ENCODE data around the gene TRIM46.
"Not testable (repeated sequence)": the region's sequence is repeated elsewhere in the genome, so short reads cannot be mapped to it uniquely, and the experiment has no call there.

The TRIM46 gene

DNA sequence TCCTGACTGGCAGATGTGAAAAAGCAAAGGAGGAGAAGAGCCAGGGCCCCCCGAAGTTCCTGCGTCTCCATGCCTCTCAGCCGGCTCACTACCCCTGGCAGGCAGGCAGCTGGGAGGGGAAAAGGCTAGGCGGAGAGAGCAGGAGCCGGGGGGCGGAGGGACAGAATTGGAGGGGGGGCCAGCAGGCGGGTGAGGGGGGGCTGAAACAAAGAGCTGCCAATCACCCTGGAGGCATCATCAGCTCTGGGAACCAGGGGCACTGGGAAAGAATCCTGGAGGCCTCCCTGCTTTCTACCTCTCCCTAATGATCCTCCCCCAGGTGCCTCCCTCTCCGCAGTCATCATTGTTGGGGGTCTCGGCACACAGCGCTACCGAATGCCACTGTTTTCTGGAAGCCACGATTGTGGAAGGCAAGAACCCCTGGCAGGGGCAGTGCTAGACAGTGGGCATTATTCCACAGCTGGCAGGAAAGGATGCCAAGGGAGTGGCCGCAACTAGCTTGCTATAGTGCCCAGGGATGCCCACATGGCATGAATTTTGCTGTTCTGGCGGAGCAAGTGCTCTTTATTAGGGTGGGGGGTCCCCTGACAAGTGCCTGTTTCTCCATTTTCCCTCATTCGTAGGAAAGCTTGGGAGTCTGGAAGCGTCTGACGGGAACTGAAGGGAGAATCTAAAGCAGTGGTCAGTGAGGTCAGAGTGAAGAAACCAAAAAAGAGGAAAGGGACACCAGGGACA is 34.3 kb downstream of the TRIM46 start, which contains the start of gene THBS3:
Gene THBS3 (minus strand): TSS at position 92 of the 735 bp plus-strand sequence. CDS start 21 bp downstream, at position 71.
- DNase-seq: peak; percentile 19

DNA sequence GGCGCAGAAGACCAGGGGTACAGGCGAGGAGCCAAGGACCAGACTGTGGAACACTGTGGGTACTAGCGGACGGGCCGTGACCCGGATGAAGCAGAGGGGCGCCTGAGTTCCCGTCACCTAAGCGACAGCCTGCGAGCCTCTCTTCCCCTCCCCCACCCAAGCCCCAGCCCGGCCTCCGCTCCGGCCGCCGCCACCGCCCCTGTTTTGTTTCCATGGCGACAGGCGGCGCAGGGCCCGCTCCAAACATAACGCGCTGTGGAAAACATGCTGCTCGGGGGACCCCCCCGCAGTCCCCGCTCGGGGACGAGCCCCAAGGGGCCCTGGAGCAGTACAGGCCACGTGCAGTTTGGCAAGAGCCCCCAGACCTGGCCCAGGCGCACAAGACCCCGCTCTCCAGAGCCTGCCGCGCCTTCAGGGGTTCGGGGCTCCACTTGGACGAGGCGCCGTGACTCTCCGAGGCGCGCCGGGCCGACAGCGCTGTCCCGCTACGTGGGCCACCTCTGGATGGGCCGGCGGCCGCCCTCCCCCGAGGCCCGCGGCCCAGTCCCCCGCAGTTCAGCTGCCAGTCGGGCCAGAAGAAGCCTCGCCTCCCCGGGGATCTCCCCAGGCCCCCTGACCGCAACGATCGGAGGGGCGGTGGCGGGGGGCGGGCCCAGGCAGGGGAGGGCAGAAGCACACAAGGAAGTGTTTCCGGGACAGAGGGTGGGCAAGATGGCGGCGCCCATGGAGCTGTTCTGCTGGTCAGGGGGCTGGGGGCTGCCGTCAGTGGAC is 35.1 kb downstream of the TRIM46 start, which contains the start of gene MTX1:
Gene MTX1 (plus strand): TSS at position 155 of the 771 bp plus-strand sequence. CDS start 110 bp downstream, at position 265.
- peak; percentile 62 for DNase-seq

DNA sequence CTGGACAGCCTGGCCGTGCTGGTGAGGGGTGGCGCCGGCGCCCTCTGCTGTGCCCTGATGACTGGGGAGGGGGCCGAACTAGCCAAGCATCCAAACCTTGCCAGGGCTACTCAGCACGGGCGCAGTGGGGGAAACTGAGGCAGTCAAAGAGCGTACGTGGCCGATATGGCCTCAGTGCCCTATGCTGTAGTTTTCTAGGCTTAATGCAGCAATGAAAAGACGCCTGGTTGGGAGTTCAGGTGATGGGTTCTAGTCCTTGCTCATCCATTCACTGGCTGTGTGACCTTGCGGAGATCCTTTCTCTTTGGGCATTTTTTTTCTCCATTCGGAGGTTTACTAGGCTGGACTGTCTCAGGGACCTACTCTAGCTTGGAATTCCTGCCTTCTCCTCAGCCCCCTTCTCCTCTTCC is 35.7 kb downstream of the TRIM46 start:
- DNase-seq: no peak

DNA sequence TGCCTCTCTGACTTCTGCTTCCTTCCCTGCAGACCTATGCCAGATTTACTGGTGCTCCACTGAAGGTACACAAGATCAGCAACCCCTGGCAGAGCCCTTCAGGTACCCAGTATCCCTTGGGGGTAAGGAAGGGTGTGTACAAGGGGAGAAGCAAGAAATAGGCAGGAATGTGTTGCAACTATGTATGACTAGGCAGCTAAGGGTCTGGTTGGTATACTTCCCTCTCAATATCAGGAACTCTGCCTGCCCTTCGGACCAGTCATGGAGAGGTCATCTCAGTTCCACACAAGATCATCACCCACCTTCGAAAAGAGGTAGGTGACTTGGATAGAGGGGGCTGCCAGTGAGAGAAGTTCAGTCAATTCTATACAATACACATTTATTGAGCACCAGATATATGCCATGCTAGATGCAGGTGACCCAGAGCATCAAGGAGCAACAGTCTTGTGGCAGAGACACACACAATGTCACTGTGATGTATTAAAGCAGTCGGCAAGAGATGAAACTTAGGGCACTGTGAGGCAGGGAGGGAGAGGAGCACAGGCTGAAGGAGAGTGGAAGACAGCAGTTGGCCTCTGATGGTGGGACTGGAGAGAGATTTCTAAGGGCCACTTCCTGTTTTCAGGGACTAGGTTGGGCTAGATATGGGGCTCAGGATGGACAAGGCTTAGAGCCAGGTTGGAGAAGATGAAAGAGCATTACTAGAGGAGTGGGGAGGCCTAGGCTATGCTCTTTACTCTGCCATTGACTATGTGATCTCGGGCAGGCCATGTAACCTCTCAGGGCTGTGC is 36.9 kb downstream of the TRIM46 start:
- no peak for DNase-seq

DNA sequence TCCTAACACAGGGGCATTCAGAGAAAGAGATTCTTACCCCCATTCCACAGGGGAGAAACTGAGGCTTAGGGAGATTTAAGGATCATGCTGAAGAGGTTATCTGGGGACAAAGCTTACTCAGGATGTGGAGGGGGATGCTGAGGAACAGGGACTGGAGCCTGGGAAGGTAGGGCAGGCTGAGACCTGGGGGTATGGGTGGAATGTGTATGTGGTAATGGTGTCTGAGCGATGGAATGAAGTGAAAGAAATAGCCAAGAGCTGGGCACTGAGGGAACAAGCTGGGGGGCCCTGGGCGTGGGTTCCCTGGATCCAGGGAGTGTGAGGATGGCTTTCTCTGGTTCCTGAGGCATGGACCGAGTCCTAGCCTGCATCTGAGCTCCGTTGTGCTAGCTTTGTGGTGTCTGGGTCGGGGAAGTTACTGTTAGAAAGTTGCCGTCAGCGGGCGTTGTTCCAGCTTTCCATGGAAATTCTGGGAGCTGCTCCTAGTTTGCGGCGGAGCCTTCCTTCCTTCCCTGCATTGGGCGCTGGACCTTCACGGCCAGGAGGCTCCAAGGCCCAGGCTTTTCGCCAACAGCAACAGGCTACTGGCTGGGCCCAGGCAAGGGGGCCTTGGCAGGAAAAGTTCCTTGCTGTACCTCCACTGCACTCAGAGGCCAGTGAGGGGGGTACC is 37.9 kb downstream of the TRIM46 start:
- DNase-seq: not testable (repeated sequence)

DNA sequence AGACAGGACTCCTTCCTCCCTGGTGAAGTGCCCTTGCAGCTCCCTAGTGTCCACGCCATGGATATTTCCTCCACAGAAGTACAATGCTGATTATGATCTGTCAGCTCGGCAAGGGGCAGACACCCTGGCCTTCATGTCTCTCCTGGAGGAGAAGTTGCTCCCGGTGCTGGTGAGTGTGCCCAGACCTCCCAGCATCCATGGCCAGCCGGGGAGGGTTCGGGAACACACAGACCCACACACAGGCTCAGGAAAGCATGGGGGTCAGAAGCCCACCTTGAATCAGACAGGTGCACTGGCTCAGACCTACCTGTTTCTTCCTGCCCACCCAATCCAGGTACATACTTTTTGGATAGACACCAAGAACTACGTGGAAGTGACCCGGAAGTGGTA is 38.4 kb downstream of the TRIM46 start:
- DNase-seq: not testable (repeated sequence)

DNA sequence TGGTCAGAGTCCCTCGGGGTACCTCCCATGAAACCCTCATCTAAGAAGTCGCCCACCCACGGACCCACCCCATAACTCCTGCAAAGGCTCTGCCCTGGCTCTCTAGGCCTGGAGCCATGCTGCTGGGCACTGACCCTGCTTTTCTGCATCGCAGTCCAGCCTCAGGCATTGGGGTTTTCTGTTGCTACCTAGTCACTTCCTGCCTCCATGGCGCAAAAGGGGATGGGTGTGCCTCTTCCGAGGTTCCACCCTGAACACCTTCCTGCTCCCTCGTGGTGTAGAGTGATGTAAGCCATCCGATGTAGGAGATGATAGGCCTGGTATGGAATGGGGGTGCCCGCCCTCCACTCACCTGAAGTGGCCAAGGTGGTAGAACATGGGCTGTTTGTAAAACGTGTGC is 41.1 kb downstream of the TRIM46 start:
- DNase-seq: not testable (repeated sequence)

DNA sequence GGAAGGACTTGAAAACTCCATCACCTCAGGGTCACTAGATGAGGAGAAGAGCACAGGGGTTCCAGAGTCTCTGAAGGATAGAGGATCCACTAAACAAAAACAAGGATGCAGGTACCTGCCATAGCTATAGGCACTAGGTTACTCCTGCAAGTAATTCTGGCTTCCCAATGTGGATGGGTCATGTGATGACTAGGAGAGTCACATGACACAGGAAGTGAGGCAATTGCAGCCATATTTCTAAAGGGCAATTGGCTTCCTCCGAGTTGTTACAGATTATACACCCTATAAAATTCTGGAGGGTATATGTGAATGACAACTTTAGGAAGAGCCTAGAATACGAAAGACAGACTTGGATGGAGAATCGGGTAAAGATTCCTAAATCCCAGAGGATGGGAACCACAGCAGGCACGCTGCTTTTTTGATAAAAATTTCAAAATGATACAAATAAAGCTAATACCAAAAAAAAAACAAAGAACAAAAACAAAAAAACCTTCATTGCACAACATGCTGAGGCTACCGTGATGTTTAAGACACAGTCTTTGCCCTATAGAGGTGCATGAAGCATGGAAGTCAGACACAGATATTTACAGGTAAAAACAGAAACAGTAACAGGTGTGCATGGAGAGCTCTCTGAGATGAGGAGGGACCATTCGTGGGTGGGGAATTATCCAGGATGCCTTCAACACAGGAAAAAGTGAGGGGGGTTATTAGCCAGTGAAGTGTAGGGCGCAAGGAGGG is 45.4 kb downstream of the TRIM46 start:
- peak; percentile 6 for DNase-seq

DNA sequence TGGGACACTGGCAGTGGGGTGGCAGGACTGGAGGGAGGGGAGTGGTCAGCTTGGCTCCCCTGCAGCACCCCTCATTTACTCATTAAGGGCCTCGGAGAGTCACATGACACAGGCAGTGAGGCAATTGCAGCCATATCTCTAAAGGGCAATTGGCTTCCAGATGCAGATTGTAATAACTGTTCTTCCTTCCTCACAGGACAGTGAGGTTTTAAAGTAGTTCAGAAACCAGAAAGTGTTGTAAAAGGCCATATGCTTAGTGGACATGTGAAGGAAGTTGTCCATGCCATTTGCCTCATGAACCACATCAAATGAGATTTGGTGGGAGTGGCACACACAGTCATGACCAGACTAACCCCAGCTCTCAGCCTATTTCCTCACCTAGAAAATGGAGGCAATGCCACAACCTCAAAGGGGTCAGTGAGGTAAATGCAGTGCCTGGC is 46.0 kb downstream of the TRIM46 start:
- DNase-seq: no peak

DNA sequence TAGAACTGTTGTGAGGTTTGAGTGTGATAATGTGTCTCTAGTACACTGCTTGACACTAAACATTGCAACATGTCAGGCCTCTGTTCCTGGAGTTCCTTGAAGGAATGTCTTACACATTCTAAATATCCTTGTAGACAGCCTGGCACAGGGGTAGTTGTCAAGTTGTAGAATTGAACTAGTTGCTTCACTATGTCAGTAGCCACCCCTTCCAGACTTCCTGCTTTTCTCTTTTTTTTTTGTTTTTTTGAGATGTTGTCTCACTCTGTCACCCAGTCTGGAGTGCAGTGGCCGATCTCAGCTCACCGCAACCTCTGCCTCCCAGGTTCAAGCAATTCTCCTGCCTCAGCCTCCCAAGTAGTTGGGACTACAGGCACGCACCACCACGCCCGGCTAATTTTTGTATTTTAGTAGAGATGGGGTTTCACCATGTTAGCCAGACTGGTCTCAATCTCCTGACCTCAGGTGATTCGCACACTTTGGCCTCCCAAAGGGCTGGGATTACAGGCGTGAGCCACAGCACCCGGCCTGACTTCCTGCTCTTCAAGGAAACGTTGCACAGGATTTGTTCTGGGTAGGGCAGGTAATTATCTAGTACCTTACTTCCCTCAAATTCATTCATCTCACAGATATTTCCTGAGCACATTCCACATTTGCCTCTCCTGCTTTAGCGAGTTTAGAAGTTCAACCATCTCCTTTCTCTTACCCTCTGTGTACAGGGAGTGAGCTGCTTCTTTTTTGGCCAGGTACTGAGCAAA is 46.7 kb downstream of the TRIM46 start:
- not testable (repeated sequence) for DNase-seq

DNA sequence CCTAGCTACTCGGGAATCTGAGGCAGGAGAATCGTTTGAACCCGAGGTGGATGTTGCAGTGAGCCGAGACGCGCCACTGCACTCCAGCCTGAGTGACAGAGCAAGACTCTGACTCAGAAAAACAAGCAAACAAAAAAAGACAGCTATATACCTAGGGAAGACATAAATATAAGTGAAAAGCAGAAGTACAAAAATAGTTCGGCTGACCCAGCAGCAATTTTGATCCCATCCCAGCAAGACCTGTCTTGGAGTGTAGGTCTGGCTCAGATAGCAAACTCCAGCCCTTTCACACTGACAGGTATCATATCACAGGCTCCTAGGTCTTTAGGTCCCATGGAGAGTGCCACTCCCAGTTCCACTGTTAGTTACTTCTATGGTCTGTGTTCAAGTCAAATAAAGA is 49.4 kb downstream of the TRIM46 start:
- no peak for DNase-seq

DNA sequence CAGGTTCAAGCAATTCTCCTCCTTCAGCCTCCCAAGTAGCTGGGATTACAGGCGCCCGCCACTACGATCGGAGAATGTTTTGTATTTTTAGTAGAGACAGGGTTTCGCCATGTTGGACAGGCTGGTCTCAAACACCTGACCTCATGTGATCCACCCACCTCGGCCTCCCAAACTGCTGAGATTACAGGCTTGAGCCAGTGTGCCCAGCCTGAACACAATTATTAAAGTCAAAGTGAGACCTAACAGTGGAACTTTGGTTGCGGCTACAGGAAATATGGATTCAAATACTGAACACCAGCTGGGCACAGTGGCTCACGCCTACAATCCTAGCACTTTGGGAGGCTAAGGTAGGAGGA is 51.7 kb downstream of the TRIM46 start:
- not testable (repeated sequence) for DNase-seq

DNA sequence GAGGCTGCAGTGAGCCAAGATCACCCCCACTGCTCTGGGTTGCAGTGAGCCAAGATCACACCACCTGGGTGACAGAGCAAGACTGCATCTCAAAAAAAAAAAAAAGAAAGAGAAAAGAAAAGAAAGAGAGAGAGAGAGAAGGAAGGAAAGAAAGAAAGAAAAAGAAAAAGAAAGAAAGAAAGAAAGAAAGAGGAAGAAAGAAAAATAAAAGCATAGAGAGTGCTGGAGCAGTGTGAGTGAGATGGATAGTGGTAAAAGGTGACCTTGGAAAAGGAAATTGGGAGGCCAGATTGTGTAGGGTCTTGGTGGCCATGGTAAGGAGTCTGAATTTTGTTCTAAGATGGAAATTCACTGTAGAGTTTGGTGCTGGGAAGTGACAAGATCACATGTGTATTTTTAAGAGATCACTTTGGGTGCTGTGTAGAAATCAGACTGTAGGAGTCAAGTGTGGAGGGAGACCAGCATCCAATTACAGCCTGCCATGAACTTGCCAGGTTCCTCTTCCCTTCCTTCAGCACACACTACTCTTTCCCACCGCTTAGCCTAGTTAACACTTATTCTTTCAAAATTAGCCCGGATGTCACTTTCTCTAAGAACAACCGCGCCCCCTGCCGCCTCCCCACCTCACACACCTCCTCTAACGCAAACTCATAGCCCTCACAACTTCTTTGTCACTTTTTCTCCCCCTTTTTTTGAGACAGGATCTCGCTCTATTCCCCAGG is 52.7 kb downstream of the TRIM46 start:
- DNase-seq: peak; percentile 46

DNA sequence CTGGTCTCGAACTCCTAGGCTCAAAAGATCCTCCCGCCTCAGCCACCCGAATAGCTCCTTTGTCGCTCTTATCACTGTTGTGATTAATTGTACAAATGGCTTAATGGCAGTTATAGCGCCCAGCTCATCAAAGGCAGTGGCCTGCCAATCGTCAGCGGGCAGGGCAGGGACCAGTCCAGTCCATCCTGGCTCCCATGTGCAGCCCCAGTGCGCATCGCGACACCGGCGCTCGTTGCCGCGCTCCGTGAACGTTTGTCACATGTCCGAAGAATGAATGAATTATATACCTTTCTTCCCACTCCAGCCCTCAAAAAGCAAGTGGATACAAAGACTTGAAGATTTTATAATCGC is 53.2 kb downstream of the TRIM46 start:
- DNase-seq: peak; percentile 33

DNA sequence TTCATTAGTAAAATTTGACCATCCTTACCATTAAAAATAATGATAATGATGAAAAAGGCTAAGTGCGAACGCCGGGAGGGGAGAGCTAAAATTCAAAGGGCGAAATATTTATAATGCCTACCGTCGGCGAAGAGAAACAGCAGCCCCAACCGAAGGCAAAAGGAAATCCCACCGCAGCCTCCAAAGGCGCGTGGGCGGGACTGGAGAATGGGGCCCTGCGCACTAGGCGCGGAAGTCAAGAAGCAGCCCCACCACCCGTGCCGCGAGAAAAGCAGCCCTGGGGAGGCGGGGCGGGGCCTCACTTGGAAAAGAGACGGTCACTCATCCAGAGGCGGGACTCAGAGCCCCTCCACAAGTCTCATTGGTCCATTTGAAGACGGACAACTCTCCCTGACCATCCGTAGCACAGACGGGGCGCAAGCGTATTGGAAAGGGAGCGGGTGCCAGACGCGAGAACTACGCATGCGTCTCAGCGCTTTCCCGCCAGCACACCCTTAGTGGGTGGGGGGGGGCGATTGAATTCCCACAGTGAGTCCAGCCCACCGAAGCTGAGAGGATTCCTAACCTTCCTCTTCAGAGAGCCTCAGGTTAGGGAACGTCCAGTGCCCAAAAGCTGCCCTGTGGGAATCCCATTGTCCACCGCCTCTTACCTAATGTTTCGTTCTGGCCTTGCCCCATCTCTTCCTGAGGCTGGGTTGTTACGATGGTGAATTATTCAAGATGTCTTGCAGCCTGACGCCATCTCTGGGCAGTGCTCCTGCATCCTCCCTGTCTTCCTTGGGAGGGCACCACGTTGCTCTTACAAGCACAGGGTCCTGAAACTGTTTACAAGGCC is 53.8 kb downstream of the TRIM46 start:
- DNase-seq: peak; percentile 99

DNA sequence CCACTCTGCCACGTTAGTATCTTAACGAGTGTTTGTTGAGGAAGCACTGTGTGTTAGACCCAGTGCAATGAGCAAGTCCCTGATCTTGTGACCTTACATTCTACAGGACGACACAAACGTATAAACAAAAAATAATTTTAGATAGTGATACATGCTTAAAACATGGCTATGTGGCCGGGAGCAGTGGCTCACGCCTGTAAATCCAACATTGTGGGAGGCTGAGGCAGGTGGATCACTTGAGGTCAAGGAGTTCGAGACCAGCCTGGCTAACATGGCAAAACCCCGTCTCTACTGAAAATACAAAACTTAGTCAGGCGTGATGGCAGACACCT is 54.4 kb downstream of the TRIM46 start:
- DNase-seq: no peak

DNA sequence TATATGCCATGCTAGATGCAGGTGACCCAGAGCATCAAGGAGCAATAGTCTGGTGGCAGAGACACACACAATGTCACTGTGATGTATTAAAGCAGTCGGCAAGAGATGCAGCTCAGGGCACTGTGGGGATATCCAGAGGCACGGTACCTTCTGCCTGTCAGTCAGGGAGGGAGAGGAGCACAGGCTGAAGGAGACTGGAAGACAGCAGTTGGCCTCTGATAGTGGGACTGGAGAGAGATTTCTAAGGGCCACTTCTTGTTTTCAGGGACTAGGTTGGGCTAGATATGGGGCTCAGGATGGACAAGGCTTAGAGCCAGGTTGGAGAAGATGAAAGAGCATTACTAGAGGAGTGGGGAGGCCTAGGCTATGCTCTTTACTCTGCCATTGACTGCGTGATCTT is 57.7 kb downstream of the TRIM46 start:
- not testable (repeated sequence) for DNase-seq

DNA sequence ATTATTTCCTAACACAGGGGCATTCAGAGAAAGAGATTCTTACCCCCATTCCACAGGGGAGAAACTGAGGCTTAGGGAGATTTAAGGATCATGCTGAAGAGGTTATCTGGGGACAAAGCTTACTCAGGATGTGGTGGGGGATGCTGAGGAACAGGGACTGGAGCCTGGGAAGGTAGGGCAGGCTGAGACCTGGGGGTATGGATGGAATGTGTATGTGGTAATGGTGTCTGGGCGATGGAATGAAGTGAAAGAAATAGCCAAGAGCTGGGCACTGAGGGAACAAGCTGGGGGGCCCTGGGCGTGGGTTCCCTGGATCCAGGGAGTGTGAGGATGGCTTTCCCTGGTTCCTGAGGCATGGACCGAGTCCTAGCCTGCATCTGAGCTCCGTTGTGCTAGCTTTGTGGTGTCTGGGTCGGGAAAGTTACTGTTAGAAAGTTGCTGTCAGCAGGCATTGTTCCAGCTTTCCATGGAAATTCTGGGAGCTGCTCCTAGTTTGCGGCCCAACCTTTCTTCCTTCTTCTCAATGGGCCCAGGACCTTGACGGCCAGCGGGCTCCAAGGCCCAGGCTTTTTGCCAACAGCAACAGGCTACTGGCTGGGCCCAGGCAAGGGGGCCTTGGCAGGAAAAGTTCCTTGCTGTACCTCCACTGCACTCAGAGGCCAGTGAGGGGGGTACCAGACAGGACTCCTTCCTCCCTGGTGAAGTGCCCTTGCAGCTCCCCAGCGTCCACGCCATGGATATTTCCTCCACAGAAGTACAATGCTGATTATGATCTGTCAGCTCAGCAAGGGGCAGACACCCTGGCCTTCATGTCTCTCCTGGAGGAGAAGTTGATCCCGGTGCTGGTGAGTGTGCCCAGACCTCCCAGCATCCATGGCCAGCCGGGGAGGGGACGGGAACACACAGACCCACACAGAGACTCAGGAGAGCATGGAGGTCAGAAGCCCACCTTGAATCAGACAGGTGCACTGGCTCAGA is 58.6 kb downstream of the TRIM46 start:
- DNase-seq: not testable (repeated sequence)

All from DMS79 (cell line).